Fibroblast of lung (primary cell): ENCODE data around the gene FARP1.

Source experiments
- CTCF ChIP-seq, 2 donors: IDR thresholded peaks in 1 of 2; conservative IDR thresholded peaks in 1 of 2; 1 replicate in 1 of 2; 2 replicates in 1 of 2; pipeline ENCODE4 v1.5.1; 2011 to 2012; ENCODE audit warnings: low read length in 2 of 2, control low read depth in 1 of 2, inconsistent platforms in 1 of 2, low read depth in 1 of 2, mild to moderate bottlenecking in 1 of 2
- EZH2 ChIP-seq: IDR thresholded peaks from 2 replicates; pipeline ENCODE4 v1.5.1; 2012; ENCODE audit warnings: low read length, control low read depth, mild to moderate bottlenecking; ENCODE audit errors: missing control alignments

- TF ChIP-seq CTCF (conservative IDR thresholded peaks at IDR 0.05 in 1 of 2, IDR thresholded peaks at IDR 0.05 in 1 of 2; ENCODE audit: low read depth in 1 of 2, low read length in 2 of 2) = no peak
- TF ChIP-seq EZH2 = no peak
These were observed 158.8 kb downstream of the FARP1 start for GRCh38 chr13:98301721-98302120.
